Mammary epithelial cell (primary cell): ENCODE data around the gene DNASE2B.

Source experiments
- CTCF ChIP-seq, 2 donors: IDR thresholded peaks in 1 of 2; conservative IDR thresholded peaks in 1 of 2; 2 replicates each; pipeline ENCODE4 v1.5.1; 2011 to 2012; ENCODE audit warnings: inconsistent platforms in 2 of 2, low read length in 2 of 2, mild to moderate bottlenecking in 2 of 2, control low read depth in 1 of 2, low read depth in 1 of 2; ENCODE audit not compliant: insufficient read depth in 1 of 2; ENCODE audit errors: extremely low read depth in 1 of 2
- EZH2 ChIP-seq: IDR thresholded peaks from 2 replicates; pipeline ENCODE4 v1.6.1; 2012; ENCODE audit warnings: low read length, inconsistent platforms, borderline replicate concordance

DNA sequence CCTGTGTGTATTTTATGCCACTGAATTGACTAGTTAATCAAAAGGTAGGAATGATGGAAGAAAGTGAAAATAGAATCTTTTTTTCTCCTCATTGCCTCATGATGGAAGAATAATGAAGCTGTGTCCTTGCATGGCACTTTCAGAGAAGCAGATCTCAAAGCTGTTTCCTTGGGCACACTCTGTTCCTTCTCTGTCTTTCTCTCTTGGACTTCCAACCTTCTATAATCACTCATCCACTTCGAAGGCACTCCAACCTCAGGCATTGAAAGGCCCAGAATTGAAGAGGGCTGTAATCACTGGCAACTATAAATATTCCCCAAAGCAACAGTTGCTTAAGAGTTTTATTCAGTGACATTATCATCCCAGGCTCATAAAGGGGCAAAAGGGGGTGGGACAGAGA, 31.1 kb upstream of the DNASE2B start:
- TF ChIP-seq CTCF (conservative IDR thresholded peaks at IDR 0.05 in 1 of 2, IDR thresholded peaks at IDR 0.05 in 1 of 2; ENCODE audit: extremely low read depth in 1 of 2, insufficient read depth in 1 of 2, low read depth in 1 of 2, low read length in 2 of 2) = no peak
- no peak for TF ChIP-seq EZH2
